ENCODE data around the gene OPRD1.
"Not testable (repeated sequence)": the region's sequence is repeated elsewhere in the genome, so short reads cannot be mapped to it uniquely, and the experiment has no call there.

Gene OPRD1

DNA sequence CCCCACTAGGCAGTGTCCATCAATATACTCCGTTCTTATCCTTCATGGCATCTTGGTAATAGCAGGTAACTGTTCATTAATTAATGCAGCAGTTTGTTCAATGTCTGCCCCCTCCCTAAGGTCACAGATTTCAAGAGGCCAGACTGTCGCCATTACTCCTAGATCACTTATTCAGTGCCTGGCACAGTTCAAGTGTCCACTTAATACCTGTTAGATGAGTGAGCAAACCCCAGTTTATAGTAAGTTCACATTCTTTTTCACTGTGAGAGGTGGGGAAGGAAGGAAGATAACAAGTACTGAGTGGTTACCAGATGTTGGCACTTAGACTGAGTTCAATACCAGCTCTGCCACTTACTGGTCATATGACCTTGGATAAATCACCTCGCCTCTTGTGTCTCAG lies 36.4 kb downstream of the OPRD1 start:
- no peak for ATAC-seq

DNA sequence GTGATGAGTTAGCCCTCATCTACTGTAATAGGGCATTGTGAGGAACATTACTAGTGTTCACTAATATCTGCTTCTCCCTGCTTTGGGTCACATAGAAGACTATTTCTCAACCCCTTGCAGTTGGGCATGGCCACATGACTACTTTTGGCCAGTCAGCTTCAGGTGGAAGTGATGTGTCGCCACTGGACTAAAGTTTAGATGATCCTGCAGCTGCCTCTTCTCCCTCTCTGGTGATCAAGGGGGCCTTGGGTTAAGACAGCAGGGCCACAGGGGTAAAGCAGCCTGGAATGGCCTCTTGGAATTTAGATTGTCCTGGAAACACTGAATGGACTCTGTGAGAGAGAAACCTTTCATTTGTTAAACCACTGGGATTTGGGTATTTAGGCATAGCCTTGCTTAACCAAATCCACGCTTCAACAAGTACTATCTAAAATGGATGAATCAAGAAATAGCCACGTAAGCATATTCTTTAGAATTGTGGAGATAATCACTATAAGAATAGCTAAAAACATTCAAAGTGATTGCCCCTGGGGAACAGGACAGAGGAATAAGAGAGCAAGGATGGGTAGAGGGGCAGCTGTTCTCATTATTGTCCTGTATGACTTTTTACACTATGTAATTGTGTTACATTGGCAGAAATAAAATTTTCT lies 41.2 kb downstream of the OPRD1 start:
- no peak for ATAC-seq

DNA sequence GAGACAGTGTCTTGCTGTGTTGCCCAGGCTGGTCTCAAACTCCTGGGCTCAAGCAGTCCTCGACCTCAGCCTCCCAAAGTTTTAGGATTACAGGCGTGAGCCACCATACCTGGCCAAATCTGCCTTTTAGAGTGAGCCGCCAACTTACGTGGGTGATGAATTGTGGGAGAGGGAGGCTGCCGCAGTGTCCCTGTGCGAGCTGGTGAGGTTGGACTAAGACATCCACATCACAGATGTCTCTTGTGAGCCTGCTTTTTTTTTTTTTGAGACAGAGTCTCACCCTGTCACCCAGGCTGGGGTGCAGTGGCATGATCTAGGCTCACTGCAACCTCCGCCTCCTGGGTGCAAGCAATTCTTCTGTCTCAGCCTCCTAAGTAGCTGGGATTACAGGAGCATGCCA lies 42.4 kb downstream of the OPRD1 start:
- not testable (repeated sequence) for ATAC-seq

DNA sequence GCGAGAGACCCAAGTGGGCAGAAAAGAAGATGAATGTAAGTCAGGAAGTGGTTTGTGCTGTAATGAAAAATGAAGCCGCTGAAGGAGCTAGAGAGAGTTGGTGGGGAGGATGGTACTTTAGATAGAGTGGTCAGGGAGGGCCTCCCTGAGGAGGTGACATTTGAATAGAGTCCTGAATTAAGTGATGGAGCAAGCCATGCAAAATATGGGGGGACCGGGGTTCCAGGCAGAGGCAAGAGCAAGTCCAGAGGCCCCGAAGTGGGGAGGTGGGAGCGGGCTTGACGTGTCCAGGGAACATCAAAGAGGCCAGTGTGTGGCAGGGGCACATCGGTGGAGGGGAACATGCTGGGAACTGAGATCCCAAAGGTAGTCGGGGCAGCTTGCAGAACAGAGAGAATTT lies 43.1 kb downstream of the OPRD1 start:
- ATAC-seq: no peak

DNA sequence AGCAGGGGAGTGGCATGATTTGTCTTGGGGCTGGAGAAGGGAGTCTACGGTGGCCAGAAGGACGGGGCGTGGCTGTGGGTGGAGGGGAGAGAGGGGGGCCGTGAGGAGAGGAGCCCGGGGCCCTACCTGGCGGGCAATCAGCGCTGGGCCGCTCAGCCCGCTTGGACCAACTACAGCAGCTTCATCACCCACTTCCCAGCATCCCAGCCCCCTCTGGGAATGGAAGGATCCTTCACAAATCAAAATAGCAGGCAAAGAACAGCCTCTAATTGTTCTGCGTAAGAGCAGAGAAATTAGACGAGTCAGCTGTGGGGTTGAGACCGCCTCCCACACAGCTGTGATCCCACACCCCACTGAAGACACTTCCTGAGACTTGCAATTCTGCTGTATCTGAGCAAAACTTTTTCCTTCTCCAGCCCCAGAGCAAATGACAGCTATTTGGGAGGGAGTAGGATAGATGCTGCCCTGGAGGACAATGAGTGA lies 43.5 kb downstream of the OPRD1 start:
- ATAC-seq: no peak

DNA sequence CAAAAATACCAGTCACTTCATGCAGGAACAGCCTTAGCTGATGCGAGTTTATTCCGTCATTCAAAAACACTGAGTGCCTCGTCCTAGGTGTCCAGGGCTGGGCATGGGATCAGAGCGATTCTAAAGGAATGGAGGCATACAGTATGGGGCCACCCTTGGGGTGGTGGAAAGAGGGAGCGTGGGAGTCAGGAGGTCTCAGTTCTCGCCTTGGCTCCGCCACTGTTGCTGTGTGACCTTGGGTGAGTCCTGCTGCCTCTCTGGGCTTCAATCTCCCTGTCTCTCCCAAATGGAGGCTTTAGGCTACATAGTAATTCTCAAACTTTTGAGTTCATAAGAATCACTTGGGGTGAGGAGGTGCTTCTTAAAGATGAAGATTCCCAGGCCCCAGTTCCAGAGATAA lies 44.0 kb downstream of the OPRD1 start:
- ATAC-seq: no peak

DNA sequence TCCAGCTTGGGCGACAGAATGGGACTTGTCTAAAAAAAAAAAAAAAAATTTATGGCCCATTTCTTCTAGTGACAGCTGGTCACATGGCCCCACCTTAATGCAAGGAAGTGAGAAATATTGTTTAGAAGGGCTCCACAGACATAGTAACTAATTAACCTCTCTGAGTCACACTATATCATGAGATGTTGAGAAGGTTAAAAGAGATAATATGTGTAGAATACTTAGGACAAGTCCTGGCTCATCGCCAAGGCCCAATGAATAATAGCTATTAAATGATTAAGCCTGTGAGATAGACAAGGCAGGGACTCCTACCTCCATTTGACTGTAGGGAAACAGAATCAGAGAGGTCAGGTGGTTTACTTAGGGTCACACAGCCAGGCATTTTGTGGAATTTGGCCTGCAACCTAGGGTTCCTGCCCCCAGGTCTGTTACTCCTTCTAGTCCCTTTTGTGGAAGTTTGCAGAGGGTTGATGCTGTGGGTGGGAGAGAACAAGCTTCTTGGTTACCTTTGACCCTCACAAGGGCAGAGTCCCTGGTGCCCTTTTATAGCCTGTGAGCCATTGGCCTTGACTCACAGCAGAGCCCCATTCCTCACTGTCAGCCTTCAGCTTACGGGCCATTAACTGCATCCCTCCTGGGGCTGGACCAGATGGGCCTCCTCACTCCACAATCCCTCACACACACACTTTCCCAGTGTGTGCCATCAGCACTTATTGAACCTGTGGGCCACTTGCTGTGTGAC lies 48.5 kb downstream of the OPRD1 start:
- peak in 1 of 2 donors; percentile 20 for ATAC-seq

DNA sequence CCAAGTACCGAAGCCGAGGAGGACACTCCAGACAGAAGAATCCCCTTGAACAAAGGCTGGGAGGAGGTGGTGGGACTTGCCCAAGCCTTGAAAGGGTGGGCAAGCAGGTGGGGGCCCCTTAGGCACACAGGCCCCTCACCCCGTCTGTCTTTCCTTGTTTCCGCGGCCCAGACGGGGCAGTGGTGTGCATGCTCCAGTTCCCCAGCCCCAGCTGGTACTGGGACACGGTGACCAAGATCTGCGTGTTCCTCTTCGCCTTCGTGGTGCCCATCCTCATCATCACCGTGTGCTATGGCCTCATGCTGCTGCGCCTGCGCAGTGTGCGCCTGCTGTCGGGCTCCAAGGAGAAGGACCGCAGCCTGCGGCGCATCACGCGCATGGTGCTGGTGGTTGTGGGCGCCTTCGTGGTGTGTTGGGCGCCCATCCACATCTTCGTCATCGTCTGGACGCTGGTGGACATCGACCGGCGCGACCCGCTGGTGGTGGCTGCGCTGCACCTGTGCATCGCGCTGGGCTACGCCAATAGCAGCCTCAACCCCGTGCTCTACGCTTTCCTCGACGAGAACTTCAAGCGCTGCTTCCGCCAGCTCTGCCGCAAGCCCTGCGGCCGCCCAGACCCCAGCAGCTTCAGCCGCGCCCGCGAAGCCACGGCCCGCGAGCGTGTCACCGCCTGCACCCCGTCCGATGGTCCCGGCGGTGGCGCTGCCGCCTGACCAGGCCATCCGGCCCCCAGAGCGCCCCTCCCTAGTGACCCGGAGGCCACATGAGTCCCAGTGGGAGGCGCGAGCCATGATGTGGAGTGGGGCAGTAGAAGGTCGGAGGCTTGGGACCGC lies 50.8 kb downstream of the OPRD1 start:
- no peak for ATAC-seq

DNA sequence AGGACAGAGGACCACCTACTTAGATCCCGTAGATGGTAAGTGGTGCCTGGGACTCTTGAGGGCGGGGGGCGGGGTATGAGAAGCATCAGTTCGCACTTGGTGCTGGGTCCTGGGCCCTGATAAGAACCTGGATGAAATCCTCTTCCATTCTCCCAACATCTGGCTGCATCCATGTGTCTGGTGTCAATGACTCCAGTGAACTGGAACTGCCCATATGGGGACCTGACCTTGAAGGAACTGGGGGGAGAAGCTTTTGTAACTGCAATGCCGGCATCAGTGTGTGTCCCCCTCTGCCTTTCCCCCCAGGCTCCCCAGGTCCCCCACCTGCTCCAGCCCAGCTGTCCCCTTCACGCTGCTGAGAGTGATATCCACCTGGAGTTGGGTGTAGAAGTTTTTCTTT lies 52.7 kb downstream of the OPRD1 start:
- ATAC-seq: no peak

DNA sequence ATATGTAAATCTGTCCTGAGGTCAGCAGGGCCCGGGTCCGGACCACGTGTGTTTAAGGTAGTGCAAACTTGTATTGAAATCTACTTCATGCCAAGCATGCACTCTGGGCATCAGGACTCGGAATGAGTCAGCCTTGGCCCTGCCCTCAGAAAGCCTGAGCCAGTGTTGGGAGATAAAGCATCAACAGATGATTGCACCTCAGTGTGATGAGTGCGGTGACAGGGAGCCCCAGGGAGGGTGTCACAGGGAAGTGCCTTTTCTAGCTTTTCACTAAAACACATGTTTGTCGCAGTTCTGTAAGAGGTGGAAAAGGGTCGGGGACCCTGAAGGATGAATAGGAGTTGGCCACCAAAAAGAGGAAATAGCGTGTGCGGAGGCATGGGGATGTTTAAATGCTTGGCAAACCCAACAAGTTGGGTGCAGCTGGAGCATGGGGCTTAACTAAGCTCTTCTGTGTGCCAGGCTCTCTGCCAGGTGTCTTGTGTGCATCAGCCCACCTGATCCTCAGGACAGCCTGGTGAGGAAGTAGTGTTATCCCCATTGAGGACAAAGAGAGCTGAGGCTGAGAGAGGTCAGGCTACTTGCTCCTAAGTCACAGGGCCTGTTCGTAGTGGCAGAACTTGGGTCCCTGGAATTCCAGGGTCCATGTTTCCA lies 54.2 kb downstream of the OPRD1 start:
- ATAC-seq: no peak

DNA sequence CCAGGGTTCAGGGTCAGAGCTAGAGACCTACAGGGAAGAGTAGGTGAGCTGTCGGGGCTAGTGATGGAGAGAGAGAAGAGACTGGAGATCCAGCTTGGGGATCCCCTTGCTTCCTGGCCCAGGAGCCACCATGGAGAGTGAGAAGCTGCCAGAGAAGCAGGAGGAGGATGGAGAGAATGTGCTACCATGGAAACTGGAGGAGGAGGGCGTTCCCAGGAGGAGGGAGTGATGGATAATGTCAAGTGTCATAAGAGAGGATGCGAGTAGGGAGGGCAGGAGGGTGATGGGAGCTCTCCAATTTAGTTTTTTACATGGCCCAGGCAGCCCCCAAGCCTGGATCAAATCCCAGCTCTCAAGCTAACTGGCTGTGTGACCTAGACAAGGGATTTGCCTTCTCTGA lies 55.9 kb downstream of the OPRD1 start:
- ATAC-seq: no peak

DNA sequence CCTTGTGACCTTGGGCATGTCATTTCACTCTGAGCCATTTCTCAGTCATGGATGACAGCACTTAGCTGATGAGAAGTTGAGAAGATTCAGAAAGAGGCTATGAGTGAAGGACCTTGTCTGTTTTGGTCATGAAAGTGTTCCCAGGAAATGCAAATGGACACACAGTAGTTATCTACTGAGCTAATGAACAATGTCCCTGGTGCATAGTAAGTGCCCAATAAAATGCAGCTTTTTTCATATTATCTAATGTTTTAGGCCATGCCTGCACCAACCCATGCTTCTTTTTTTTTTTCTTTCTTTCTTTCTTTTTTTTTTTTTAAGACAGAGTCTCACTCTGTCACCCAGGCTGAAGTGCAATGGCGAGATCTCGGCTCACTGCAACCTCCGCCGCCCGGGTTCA lies 58.0 kb downstream of the OPRD1 start:
- ATAC-seq: no peak

DNA sequence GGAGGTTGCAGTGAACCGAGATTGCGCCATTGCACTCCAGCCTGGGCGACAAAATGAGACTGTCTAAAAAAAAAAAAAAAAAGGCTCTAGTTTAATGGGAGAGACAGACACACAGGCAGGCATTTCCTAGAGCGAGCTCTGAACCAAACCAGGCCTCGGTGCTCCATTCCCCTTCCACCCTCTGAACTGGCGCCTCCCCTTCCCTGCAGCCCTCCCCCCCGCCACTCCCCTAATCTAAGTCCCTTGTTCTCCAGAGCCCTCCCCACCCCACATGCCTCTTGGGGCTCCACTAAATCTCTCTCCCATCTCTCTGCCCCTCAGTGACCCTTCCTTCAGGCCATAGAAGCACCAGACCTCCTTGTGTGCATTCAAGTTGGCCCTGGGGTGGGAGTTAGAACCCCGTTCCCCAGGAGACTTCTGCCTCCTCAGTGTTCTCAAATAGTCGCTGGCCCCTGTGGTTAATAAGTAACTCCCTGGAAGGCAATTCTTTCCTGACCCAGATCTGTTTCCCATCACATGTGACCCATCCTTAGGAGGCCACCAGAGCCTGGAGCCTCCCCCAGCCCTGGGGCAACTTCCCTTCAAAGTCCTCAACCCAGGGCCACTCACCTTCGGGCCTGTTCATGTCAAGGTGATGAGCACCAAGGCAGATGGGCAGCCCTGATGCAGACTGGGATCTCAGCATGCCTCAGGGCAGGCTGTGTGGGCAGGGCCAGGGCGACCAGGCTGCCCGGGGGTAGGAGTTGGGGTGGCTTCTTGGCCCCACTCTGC lies 59.8 kb downstream of the OPRD1 start:
- ATAC-seq: no peak

DNA sequence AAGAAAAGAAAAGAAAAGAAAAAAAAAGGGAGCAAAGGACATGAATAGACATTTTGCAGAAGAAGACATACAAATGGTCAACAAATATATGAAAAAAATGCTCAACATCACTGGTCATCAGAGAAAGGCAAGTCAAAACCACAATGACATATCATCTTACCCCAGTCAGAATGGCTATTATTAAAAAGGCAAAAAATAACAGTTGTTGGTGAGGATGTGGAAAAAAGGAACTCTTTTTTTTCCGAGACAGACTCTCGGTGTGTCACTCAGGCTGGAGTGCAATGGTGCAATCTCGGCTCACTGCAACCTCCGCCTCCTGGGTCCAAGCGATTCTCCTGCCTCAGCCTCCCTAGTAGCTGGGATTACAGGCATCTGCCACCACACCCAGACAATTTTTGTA lies 63.2 kb downstream of the OPRD1 start:
- ATAC-seq: not testable (repeated sequence)

DNA sequence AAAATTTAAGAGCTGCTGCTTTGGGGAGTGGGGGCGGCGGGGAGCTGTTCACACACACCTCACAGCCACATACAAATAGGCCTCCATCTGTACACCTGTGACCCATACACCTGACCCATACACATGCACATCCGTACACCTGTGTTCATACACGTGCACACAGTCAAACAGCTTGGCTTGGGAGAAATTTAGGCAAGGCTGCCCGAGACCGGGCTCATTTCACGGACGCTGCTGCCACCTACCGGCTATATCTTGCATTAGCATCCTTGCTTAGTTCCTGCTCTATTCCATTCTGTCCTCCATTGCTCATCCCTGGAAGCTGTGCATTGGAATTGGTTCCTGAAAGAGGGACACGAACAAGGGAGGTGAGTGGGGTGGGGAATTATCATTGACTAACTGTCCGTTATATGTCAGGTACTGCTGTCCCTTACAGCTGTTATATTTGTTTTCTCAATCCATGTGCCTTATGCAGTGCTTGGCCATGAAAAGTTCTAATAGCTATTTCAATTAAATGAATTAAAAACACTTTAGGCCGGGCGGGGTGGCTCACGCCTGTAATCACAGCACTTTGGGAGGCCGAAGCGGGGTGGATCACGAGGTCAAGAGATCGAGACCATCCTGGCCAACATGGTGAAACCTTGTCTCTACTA lies 65.3 kb downstream of the OPRD1 start:
- ATAC-seq: peak; percentile 73 to 78

DNA sequence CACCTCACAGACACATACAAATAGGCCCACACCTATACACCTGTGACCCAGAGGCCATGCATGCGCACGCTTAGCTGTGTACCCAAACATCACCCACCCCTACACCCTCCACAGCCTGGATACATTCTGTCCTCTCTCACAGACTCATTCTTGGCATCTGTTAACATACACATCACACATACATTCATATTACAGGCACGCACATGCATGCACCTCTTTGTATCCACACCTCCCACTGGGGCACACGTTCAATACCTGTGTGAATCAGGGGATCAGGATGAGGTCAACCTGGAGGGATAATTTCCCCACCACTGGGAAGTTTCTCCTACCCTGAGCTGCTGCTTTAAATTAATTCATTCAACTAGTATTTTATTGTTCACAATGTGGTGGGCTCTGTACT lies 66.8 kb downstream of the OPRD1 start:
- ATAC-seq: no peak

DNA sequence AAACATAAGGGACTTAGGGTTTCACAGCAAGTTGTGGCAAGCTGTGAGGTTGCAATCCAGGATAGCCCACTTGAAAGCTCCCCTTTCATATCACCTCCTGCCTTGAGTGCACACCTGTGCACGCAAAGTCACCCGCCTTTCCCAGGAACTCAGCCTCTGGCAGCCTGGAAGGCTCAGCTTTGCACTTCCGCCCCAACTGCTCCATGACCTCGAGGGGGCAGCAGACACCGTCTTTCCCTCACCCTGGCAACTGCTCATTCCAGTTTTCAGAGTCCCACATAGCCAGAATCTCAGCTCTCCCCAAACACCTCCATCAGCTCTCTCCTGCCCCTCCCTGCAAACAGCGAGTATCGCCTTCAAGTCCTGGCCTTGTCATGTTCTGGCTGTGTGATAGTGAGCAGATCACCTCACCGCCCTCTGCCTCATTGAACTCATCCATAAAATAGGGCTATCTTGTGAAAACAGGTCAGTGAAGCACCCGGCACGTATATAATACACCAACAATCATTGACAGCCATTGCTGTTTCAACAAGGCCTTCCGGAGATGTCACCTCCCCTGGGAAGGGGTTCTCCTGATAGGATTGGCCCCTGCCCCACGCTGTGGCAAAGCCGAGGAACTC lies 70.1 kb downstream of the OPRD1 start:
- peak in 1 of 2 donors; percentile 4 for ATAC-seq

DNA sequence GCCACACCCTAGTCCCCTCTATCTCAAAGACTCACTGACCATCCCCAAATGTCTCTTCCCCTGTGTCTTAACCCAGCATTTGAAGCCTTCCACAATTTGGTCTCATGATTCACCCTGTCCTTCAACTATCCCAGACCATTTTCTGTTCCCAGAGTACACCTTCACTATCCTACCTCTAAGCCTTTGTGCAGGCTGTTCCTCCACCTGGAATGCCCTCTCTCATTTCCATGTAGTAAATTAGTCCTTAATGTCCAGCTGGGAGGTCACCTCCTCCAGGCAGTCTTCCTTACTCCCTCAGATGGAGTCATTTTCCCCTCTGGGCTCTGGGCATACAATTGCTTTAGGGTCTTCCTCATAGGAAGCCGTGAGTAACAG lies 71.3 kb downstream of the OPRD1 start:
- ATAC-seq: no peak

DNA sequence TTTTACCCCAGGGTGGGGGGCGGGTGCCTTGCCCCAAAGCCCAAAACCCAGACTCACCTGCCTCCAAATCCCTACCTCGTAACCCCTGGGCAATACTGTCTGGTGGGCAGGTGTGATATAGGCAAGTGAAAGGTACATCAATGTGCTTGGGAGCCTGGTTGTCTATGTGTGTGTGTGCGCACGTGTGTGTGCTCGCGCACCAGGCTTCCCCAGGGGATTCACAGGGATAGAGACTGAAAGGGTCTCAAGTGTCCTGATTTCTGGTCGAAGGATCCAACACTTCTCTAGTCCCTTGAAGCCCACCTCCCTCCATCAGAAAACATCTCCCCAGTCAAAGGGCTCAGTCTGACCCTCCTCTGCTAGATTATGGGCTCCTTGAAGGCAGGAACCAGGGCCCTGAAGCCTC lies 73.5 kb downstream of the OPRD1 start:
- ATAC-seq: no peak

DNA sequence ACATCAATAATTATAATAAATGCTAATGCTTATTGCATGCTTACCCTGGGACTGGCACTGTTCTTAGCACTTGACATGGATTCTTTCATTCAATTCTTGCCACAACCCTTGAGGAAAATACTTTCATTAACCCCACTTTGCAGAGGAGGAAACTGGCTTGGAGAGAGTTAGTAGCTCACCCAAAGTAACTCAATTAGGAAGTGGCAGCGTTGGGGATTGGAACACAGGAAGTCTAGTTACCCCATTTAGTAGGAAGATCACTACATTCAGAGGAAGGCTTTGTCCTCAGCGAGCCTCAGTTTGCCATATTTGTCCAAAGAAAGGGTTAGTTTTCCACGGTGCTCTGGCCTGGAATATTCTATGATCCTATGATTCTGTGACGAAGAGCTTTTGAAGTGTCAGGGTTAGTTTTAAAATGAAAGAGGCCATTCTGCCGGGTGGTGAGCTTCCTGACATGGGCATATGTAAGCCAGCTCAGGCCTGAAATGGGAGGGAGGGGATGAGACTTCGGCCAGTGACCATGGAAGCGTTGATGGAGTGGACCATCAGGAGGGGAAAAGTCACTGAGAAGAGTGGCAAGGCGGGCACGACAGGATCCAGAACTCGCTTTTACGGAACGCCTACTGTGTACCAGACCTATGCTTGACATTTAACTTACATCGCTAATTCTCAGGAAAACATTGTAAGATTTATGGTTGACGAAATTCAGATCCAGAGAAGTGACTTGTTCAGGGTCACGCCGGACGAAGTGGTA lies 74.2 kb downstream of the OPRD1 start:
- ATAC-seq: no peak
